ENCODE measurements around the gene LRP1. TPM values are rescaled to one million over a fixed set of nuclear protein-coding genes. Genes with fewer than 3 reads are reported as not detected.

LRP1 gene
- total and polyA plus RNA-seq, 2 of the 13 experiments (the other 11 are each of a cell fraction or from before 2014, with no cell fraction given) = 14.7 to 30.8 TPM

GRCh38 chr12:57146961-57147944, 19.0 kb downstream of the LRP1 start, which contains the start of gene LRP1-AS (continued):
- TF ChIP-seq HNF1A (IDR thresholded peaks at IDR 0.05; ENCODE audit: low read depth) (no peak), HNF1A (CRISPR knock-in tag; IDR thresholded peaks at IDR 0.05; ENCODE audit: borderline replicate concordance) (no peak), TCF7 (IDR thresholded peaks at IDR 0.05; ENCODE audit: low read depth) (peak; percentile 56; the same call in 1 of the 2 replicates), ZNF205 (CRISPR knock-in tag; IDR thresholded peaks at IDR 0.05) (0 out of 2 replicates have a peak, but pooled peaks have one; percentile 45), POLR2AphosphoS5 (IDR thresholded peaks at IDR 0.05; ENCODE audit: low read depth, low read length) (no peak), HNF4G (IDR thresholded peaks at IDR 0.05; ENCODE audit: borderline replicate concordance, low read depth, low read length) (peak; percentile 83; the same call in 1 of the 2 replicates), HNF4G (CRISPR knock-in tag; IDR thresholded peaks at IDR 0.05; ENCODE audit: borderline replicate concordance, low read depth) (peak; percentile 70; the same call in 1 of the 2 replicates), ZNF138 (CRISPR knock-in tag; IDR thresholded peaks at IDR 0.05; ENCODE audit: low read depth) (no peak), ZNF780A (CRISPR knock-in tag; IDR thresholded peaks at IDR 0.05) (no peak), ZNF891 (CRISPR knock-in tag; IDR thresholded peaks at IDR 0.05) (no peak), DR1 (CRISPR knock-in tag; IDR thresholded peaks at IDR 0.05) (no peak), ZBTB4 (CRISPR knock-in tag; IDR thresholded peaks at IDR 0.05; ENCODE audit: borderline replicate concordance) (no peak), SIN3A (IDR thresholded peaks at IDR 0.05; ENCODE audit: borderline replicate concordance, low read depth, low read length) (no peak), ZBTB2 (CRISPR knock-in tag; IDR thresholded peaks at IDR 0.05; ENCODE audit: low read depth) (no peak), ARID5B (CRISPR knock-in tag; IDR thresholded peaks at IDR 0.05) (peak; percentile 72)

Measured in HepG2 (cell line).